Measurements from ENCODE around the gene TRIO. TPM values are rescaled to one million over a fixed set of nuclear protein-coding genes. Genes with fewer than 3 reads are reported as not detected.

TRIO gene
- total RNA-seq, 3 donors from 2014 or later (not counting 1 experiment from before 2014, with no cell fraction given), result 84.6 to 136 (median 94.3) TPM

DNA sequence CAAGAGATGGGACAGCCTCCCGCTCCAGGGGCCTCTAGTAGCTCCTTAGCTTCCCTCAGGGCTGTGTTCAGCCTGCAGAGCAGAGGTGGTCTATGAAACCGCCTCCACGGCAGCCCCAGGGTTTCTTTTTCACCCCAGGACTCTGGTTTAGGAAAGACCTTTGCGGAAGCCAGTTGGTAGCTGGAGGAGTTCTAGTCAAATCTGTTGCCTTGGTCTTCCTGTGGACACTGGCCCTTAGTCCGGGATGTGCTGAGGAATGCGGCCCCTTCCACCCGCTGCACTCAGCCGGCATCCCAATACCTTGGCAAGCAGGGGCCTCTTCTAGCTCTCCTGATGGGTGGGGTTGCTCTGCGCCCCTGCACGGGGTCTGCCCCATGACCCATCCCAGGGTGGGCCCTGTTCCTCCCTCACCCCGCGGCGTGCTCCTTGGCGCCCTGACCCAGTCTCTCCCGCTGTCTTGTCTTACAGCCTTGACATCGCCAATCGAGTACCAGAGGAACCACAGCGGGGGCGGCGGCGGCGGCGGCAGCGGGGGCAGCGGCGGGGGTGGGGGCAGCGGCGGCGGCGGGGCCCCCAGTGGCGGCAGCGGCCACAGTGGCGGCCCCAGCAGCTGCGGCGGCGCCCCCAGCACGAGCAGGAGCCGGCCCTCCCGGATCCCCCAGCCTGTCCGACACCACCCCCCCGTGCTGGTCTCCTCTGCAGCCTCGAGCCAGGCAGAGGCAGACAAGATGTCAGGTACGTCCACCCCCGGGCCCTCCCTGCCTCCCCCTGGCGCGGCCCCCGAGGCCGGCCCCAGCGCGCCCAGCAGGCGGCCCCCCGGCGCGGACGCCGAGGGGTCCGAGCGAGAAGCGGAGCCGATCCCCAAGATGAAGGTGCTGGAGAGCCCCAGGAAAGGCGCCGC lies 344.1 kb downstream of the TRIO start:
- ATAC-seq, result no peak
- no peak overlapping the region for H3K4me3 ChIP-seq (ENCODE audit: low read length)
- Mint-ChIP-seq H3K4me1 (peaks cover 0 to 5% of the 10 kb centered on the region in 2 donors), H3K4me3 (no peak overlapping the region), H3K27me3 (ENCODE audit: low read depth in 2 of 2) (no peaks in the 10 kb centered on the region), H3K9me3 (no peaks in the 10 kb centered on the region), H3K36me3 (peaks cover 14% of the 10 kb centered on the region), H3K27ac (no peak overlapping the region)
- no peak for DNase-seq
- H3K4me1 ChIP-seq (ENCODE audit: control insufficient read depth, insufficient read depth, low read length), result peaks cover 6% of the 10 kb centered on the region
- H3K27ac ChIP-seq (ENCODE audit: low read length), result no peak overlapping the region
- H3K36me3 ChIP-seq (ENCODE audit: control insufficient read depth, insufficient read depth, low read length), result peaks cover 15% of the 10 kb centered on the region
- TF ChIP-seq, protein P1, sequence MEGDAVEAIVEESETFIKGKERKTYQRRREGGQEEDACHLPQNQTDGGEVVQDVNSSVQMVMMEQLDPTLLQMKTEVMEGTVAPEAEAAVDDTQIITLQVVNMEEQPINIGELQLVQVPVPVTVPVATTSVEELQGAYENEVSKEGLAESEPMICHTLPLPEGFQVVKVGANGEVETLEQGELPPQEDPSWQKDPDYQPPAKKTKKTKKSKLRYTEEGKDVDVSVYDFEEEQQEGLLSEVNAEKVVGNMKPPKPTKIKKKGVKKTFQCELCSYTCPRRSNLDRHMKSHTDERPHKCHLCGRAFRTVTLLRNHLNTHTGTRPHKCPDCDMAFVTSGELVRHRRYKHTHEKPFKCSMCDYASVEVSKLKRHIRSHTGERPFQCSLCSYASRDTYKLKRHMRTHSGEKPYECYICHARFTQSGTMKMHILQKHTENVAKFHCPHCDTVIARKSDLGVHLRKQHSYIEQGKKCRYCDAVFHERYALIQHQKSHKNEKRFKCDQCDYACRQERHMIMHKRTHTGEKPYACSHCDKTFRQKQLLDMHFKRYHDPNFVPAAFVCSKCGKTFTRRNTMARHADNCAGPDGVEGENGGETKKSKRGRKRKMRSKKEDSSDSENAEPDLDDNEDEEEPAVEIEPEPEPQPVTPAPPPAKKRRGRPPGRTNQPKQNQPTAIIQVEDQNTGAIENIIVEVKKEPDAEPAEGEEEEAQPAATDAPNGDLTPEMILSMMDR (IDR thresholded peaks at IDR 0.05), result no peak
- H3K9me3 ChIP-seq (ENCODE audit: control insufficient read depth, insufficient read depth, low read length), result no peaks in the 10 kb centered on the region
- intact Hi-C loops (cut with micrococcal nuclease), result no loop called here
- no peaks in the 10 kb centered on the region for H3K27me3 ChIP-seq (ENCODE audit: control insufficient read depth, insufficient read depth, low read length)
- WGBS (ENCODE audit: insufficient coverage), result 97% methylated on average over 62 of the region's 62 CpGs

DNA sequence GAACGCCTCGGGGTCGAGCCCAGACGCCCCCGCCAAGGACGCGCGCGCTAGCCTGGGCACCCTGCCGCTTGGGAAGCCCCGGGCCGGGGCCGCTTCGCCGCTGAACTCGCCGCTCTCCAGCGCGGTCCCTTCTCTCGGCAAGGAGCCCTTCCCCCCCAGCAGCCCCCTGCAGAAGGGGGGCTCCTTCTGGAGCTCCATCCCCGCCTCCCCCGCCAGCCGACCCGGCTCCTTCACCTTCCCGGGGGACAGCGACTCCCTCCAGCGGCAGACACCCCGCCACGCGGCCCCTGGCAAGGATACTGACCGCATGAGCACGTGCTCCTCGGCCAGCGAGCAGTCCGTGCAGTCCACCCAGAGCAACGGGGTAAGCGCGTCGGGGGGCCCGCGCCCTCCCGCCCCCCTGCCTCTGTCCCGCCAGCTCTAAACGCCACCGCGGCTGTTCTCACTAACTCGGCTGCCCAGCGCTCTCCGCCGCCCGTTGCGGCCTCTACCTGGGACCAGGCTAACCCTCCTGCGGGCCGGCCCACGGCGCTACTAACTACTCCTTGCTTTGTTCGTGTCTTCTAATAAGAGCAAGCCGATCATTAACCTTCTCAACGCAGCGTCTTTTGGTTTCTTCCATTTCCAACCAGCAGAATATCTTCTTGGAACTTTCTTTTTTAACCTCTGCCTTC lies 344.9 kb downstream of the TRIO start:
- DNase-seq, result no peak
- WGBS (ENCODE audit: insufficient coverage), result 97% methylated on average over 60 of the region's 60 CpGs
- Histone ChIP-seq H3K27me3 (ENCODE audit: control insufficient read depth, insufficient read depth, low read length) (no peaks in the 10 kb centered on the region), H3K4me3 (ENCODE audit: low read length) (no peak overlapping the region), H3K36me3 (ENCODE audit: control insufficient read depth, insufficient read depth, low read length) (peaks cover 12% of the 10 kb centered on the region), H3K27ac (ENCODE audit: low read length) (no peak overlapping the region), H3K4me1 (ENCODE audit: control insufficient read depth, insufficient read depth, low read length) (peaks cover 9% of the 10 kb centered on the region), H3K9me3 (ENCODE audit: control insufficient read depth, insufficient read depth, low read length) (no peaks in the 10 kb centered on the region)
- H3K27ac Mint-ChIP-seq, result no peak overlapping the region
- H3K9me3 Mint-ChIP-seq, result no peaks in the 10 kb centered on the region
- H3K27me3 Mint-ChIP-seq (ENCODE audit: low read depth in 2 of 2), result no peaks in the 10 kb centered on the region
- TF ChIP-seq, protein P1 (IDR thresholded peaks at IDR 0.05), result no peak
- intact Hi-C loops (cut with micrococcal nuclease), result no loop called here
- peaks cover 0 to 5% of the 10 kb centered on the region in 2 donors for H3K4me1 Mint-ChIP-seq
- H3K4me3 Mint-ChIP-seq, result no peak overlapping the region
- peaks cover 14% of the 10 kb centered on the region for H3K36me3 Mint-ChIP-seq
- no peak for ATAC-seq

DNA sequence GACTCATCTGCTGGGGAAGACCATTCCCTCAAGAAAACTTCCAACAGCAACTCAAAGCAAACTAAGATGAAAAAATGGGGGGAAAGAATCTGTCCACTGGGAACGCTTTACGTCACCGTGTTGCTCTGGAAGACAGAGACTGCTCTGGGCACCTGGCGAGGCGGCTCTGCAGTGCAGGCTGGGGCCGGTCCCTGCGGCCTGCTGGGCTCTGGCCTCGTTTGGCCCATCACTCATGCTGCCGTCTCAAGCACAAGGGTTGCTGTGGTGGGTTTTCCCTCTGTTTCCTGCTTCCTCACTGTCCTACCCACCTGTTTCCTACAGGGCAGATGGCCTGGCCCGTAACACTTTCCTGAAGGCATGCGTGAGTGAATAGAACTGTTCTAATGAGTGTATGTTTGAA lies 345.6 kb downstream of the TRIO start:
- Mint-ChIP-seq H3K9me3 (no peaks in the 10 kb centered on the region), H3K27ac (no peak overlapping the region), H3K27me3 (ENCODE audit: low read depth in 2 of 2) (no peaks in the 10 kb centered on the region), H3K4me3 (no peak overlapping the region), H3K4me1 (peaks cover 0 to 5% of the 10 kb centered on the region in 2 donors), H3K36me3 (peaks cover 14% of the 10 kb centered on the region)
- no peak for ATAC-seq
- WGBS (ENCODE audit: insufficient coverage), result 72% methylated on average over 9 of the region's 11 CpGs
- intact Hi-C loops (cut with micrococcal nuclease), result no loop called here
- H3K9me3 ChIP-seq (ENCODE audit: control insufficient read depth, insufficient read depth, low read length), result no peaks in the 10 kb centered on the region
- H3K27ac ChIP-seq (ENCODE audit: low read length), result no peak overlapping the region
- no peak overlapping the region for H3K4me3 ChIP-seq (ENCODE audit: low read length)
- H3K4me1 ChIP-seq (ENCODE audit: control insufficient read depth, insufficient read depth, low read length), result peaks cover 9% of the 10 kb centered on the region
- TF ChIP-seq, protein P1 (IDR thresholded peaks at IDR 0.05), result no peak
- no peaks in the 10 kb centered on the region for H3K27me3 ChIP-seq (ENCODE audit: control insufficient read depth, insufficient read depth, low read length)
- peaks cover 11% of the 10 kb centered on the region for H3K36me3 ChIP-seq (ENCODE audit: control insufficient read depth, insufficient read depth, low read length)
- DNase-seq, result no peak
